ENCODE measurements around the gene ADM2.

- TF ChIP-seq CTCF (IDR thresholded peaks at IDR 0.05): no peak
- TF ChIP-seq POLR2AphosphoS5 (IDR thresholded peaks at IDR 0.05): no peak
- TF ChIP-seq POLR2A (IDR thresholded peaks at IDR 0.05; ENCODE audit: low read depth): no peak
Observed at GRCh38 chr22:50525858-50526107, 44.4 kb downstream of the ADM2 start.

All from esophagus muscularis mucosa (tissue), 3 donors.